HepG2 (cell line): Measurements from ENCODE around the gene IL21R. TPM values are rescaled to one million over a fixed set of nuclear protein-coding genes. Genes with fewer than 3 reads are reported as not detected.

Experiments
- AHR ChIP-seq: IDR thresholded peaks from 2 replicates; pipeline ENCODE4 v1.6.1; 2018; ENCODE audit warnings: missing genetic modification reagents, missing compliant biosample characterization
- ATF7 ChIP-seq, 2 experiments: fragments of 450-650 bp in 1 of 2; sonication (generic) in 1 of 2; formaldehyde crosslinking in 1 of 2; IDR thresholded peaks; 2 replicates each; pipeline versions ENCODE4 v1.4.0 to v1.6.1; 2016 to 2020; ENCODE audit warnings: antibody characterized with exemption in 1 of 2, mild to moderate bottlenecking in 1 of 2, missing genetic modification reagents in 1 of 2
- BCL6 ChIP-seq: IDR thresholded peaks from 2 replicates; pipeline ENCODE4 v1.6.1; 2016; ENCODE audit warnings: missing genetic modification reagents, missing compliant biosample characterization
- EP300 ChIP-seq, 3 experiments: sonication (generic) in 1 of 3; formaldehyde crosslinking in 1 of 3; IDR thresholded peaks; 2 replicates each; pipeline versions ENCODE4 v1.5.1 to v1.6.1; 2011 to 2020; ENCODE audit warnings: low read depth in 2 of 3, low read length in 2 of 3, borderline replicate concordance in 1 of 3, improper control_type of control experiment in 1 of 3, mild to moderate bottlenecking in 1 of 3, missing genetic modification reagents in 1 of 3, moderate library complexity in 1 of 3
- FOXO1 ChIP-seq: sonication (generic); formaldehyde crosslinking; IDR thresholded peaks from 2 replicates; pipeline ENCODE4 v1.4.0; 2020; ENCODE audit warnings: missing genetic modification reagents
- GATAD1 ChIP-seq: IDR thresholded peaks from 2 replicates; pipeline ENCODE4 v1.6.1; 2016; ENCODE audit warnings: missing genetic modification reagents, missing compliant biosample characterization
- GATAD2A ChIP-seq: IDR thresholded peaks from 2 replicates; pipeline ENCODE4 v1.6.1; 2016
- HDAC2 ChIP-seq: sonication (generic); formaldehyde crosslinking; IDR thresholded peaks from 2 replicates; pipeline ENCODE4 v1.4.0; 2020; ENCODE audit warnings: missing genetic modification reagents
- HNRNPK ChIP-seq: fragments of 200-400 bp; formaldehyde crosslinking; IDR thresholded peaks from 2 replicates; pipeline ENCODE4 v1.6.1; 2018; ENCODE audit warnings: low read length, low read depth, moderate library complexity, mild to moderate bottlenecking; ENCODE audit not compliant: poor library complexity, severe bottlenecking
- JARID2 ChIP-seq: sonication (generic); formaldehyde crosslinking; IDR thresholded peaks from 2 replicates; pipeline ENCODE4 v1.8.1; 2023; ENCODE audit warnings: missing genetic modification reagents, inconsistent platforms; ENCODE audit not compliant: insufficient replicate concordance
- KDM4B ChIP-seq: sonication (generic); formaldehyde crosslinking; IDR thresholded peaks from 2 replicates; pipeline ENCODE4 v1.4.0; 2020; ENCODE audit warnings: missing genetic modification reagents
- KLF16 ChIP-seq, 2 experiments: sonication (generic) in 1 of 2; formaldehyde crosslinking in 1 of 2; IDR thresholded peaks; 2 replicates each; pipeline versions ENCODE4 v1.6.1 to v1.8.0; 2016 to 2023; ENCODE audit warnings: missing genetic modification reagents in 2 of 2, missing compliant biosample characterization in 1 of 2
- MATR3 ChIP-seq: sonication (generic); formaldehyde crosslinking; IDR thresholded peaks from 2 replicates; pipeline ENCODE4 v1.4.0; 2020; ENCODE audit warnings: missing genetic modification reagents
- STAG1 ChIP-seq: sonication (generic); formaldehyde crosslinking; IDR thresholded peaks from 2 replicates; pipeline ENCODE4 v1.4.0; 2020; ENCODE audit warnings: missing genetic modification reagents
- ZBTB42 ChIP-seq: sonication (generic); formaldehyde crosslinking; IDR thresholded peaks from 2 replicates; pipeline ENCODE4 v1.5.0; 2020; ENCODE audit warnings: mild to moderate bottlenecking, missing genetic modification reagents
- ZFP91 ChIP-seq: sonication (generic); formaldehyde crosslinking; IDR thresholded peaks from 2 replicates; pipeline ENCODE4 v1.9.0; 2022; ENCODE audit warnings: missing genetic modification reagents, mild to moderate bottlenecking, borderline replicate concordance
- ZKSCAN8 ChIP-seq: IDR thresholded peaks from 2 replicates; pipeline ENCODE4 v1.6.1; 2016; ENCODE audit warnings: borderline replicate concordance, missing genetic modification reagents, missing compliant biosample characterization
- ZNF253 ChIP-seq: sonication (generic); formaldehyde crosslinking; IDR thresholded peaks from 2 replicates; pipeline ENCODE4 v1.8.0; 2022; ENCODE audit warnings: mild to moderate bottlenecking, missing genetic modification reagents, borderline replicate concordance
- ZNF354B ChIP-seq: sonication (generic); formaldehyde crosslinking; IDR thresholded peaks from 2 replicates; pipeline ENCODE4 v1.8.0; 2022; ENCODE audit warnings: mild to moderate bottlenecking, missing genetic modification reagents
- ZNF768 ChIP-seq: sonication (generic); formaldehyde crosslinking; IDR thresholded peaks from 2 replicates; pipeline ENCODE4 v1.4.0; 2020; ENCODE audit warnings: missing genetic modification reagents
- ZNF782 ChIP-seq: sonication (generic); formaldehyde crosslinking; IDR thresholded peaks from 2 replicates; pipeline ENCODE4 v1.4.0; 2020; ENCODE audit warnings: missing genetic modification reagents, mild to moderate bottlenecking, borderline replicate concordance
- ZSCAN12 ChIP-seq: sonication (generic); formaldehyde crosslinking; IDR thresholded peaks from 2 replicates; pipeline ENCODE4 v1.9.0; 2021; ENCODE audit warnings: mild to moderate bottlenecking, missing genetic modification reagents
- polyA plus RNA-seq, 8 experiments: library from polyadenylated mRNA; depleted of rRNA in 3 of 8; stranded (reverse) in 7 of 8; unstranded in 1 of 8; fragments of >200 nt; fragmentation: Illumina TruSeq in 4 of 8; extraction: Trizol in 4 of 8; gene quantifications; 2 replicates each; pipeline versions ENCODE4 v1.2.1 to v1.2.3, GENCODE V29; 2011 to 2016; ENCODE audit warnings: low read depth in 4 of 8, missing spikeins in 1 of 8, mixed read lengths in 1 of 8; ENCODE audit not compliant: insufficient read depth in 1 of 8
- total RNA-seq, 5 experiments: library from RNA; depleted of rRNA; stranded (reverse); fragments of >200 nt; fragmentation: Illumina TruSeq; extraction: Trizol; gene quantifications; 2 replicates each; pipeline ENCODE4 v1.2.3, GENCODE V29; 2016; ENCODE audit warnings: low read depth in 1 of 5
- TF ChIP-seq, protein P1 (sequence below): sonication (generic); formaldehyde crosslinking; IDR thresholded peaks from 2 replicates; pipeline ENCODE4 v1.8.0; 2022; ENCODE audit warnings: missing genetic modification reagents, mild to moderate bottlenecking, borderline replicate concordance
- TF ChIP-seq, protein P2 (sequence below): sonication (generic); formaldehyde crosslinking; IDR thresholded peaks from 2 replicates; pipeline ENCODE4 v1.4.0; 2020; ENCODE audit warnings: missing genetic modification reagents, mild to moderate bottlenecking, borderline replicate concordance

Gene IL21R
- total and polyA plus RNA-seq, 2 of the 13 experiments (the other 11 are each of a cell fraction or from before 2014, with no cell fraction given) = 0.49 to 0.64 TPM

- TF ChIP-seq FOXO1 (CRISPR knock-in tag) (0 out of 2 replicates have a peak, but pooled peaks have one; percentile 30), ZNF354B (no peak), EP300 (IDR thresholded peaks at IDR 0.05; ENCODE audit: low read depth in 2 of 2, low read length in 2 of 2) (0 out of 4 replicates have a peak, but pooled peaks of 1 of the 2 experiments have one; percentile 18), EP300 (CRISPR knock-in tag; IDR thresholded peaks at IDR 0.05; ENCODE audit: borderline replicate concordance) (peak; percentile 53; the same call in 1 of the 2 replicates), ATF7 (IDR thresholded peaks at IDR 0.05) (no peak), ATF7 (CRISPR knock-in tag; IDR thresholded peaks at IDR 0.05) (peak; percentile 73; the same call in 1 of the 2 replicates), AHR (CRISPR knock-in tag) (peak; percentile 46; the same call in 1 of the 2 replicates), MATR3 (CRISPR knock-in tag) (no peak), BCL6 (CRISPR knock-in tag) (peak; percentile 40; the same call in 1 of the 2 replicates), ZNF768 (CRISPR knock-in tag) (peak; percentile 99), ZNF782 (CRISPR knock-in tag) (peak; percentile 45; the same call in 1 of the 2 replicates), JARID2 (CRISPR knock-in tag) (no peak), KLF16 (CRISPR knock-in tag; IDR thresholded peaks at IDR 0.05) (peak in 1 of 2 experiments; percentile 41; a peak in 1 of 4 replicates), HNRNPK (peak; percentile 3), ZFP91 (CRISPR knock-in tag) (peak; percentile 54; the same call in 1 of the 2 replicates), STAG1 (peak; percentile 98), ZBTB42 (CRISPR knock-in tag) (no peak), GATAD2A (0 out of 2 replicates have a peak, but pooled peaks have one; percentile 28), HDAC2 (CRISPR knock-in tag) (0 out of 2 replicates have a peak, but pooled peaks have one; percentile 19), KDM4B (CRISPR knock-in tag) (0 out of 2 replicates have a peak, but pooled peaks have one; percentile 59), GATAD1 (CRISPR knock-in tag) (0 out of 2 replicates have a peak, but pooled peaks have one; percentile 24), ZKSCAN8 (CRISPR knock-in tag) (no peak), ZNF253 (CRISPR knock-in tag) (0 out of 2 replicates have a peak, but pooled peaks have one; percentile 47), ZSCAN12 (CRISPR knock-in tag) (no peak)
- TF ChIP-seq, protein P1, sequence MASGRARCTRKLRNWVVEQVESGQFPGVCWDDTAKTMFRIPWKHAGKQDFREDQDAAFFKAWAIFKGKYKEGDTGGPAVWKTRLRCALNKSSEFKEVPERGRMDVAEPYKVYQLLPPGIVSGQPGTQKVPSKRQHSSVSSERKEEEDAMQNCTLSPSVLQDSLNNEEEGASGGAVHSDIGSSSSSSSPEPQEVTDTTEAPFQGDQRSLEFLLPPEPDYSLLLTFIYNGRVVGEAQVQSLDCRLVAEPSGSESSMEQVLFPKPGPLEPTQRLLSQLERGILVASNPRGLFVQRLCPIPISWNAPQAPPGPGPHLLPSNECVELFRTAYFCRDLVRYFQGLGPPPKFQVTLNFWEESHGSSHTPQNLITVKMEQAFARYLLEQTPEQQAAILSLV (CRISPR knock-in tag) = peak; percentile 38; the same call in 1 of the 2 replicates
- TF ChIP-seq, protein P2, sequence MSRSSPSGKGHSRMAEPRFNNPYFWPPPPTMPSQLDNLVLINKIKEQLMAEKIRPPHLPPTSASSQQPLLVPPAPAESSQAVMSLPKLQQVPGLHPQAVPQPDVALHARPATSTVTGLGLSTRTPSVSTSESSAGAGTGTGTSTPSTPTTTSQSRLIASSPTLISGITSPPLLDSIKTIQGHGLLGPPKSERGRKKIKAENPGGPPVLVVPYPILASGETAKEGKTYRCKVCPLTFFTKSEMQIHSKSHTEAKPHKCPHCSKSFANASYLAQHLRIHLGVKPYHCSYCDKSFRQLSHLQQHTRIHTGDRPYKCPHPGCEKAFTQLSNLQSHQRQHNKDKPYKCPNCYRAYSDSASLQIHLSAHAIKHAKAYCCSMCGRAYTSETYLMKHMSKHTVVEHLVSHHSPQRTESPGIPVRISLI (CRISPR knock-in tag) = peak; percentile 27; the same call in 1 of the 2 replicates
These were observed 34.3 kb upstream of the IL21R start (continued) for GRCh38 chr16:27367461-27368357.
